Left lobe of liver (tissue), 2 donors: Measurements from ENCODE around the gene CRYBA2. TPM values are rescaled to one million over a fixed set of nuclear protein-coding genes. Genes with fewer than 3 reads are reported as not detected.

ENCODE experiments used
- ATAC-seq: fragments of 200-7000 bp; cut with Tn5 transposase; one replicate; pipeline ENCODE4 v1.9.1; 2020; ENCODE audit warnings: mild to moderate bottlenecking, moderate library complexity
- DNase-seq: peaks from one replicate; pipeline ENCODE4 v3.0.0-alpha.2; 2020; ENCODE audit warnings: low spot score
- total RNA-seq: library from RNA; stranded (reverse); gene quantifications from one replicate; pipeline ENCODE4 v1.2.1, GENCODE V29; 2021
- donor health status: DM: no; HTN: no; CAD: no; lungs with moderate emphysema.
- donor health status: DM: no; HTN: yes; CAD: no.

The CRYBA2 gene
- total RNA-seq, 1 donor from 2014 or later = not detected

- no peak for ATAC-seq
Observed at GRCh38 chr2:218999881-219000568, 6.8 kb upstream of the CRYBA2 start.

GRCh38 chr2:218999021-218999880, 6.0 kb upstream of the CRYBA2 start:
- DNase-seq (no peak), ATAC-seq (no peak)

More at GRCh38 chr2:218999881-219000568, 6.8 kb upstream of the CRYBA2 start:
- no peak for DNase-seq

GRCh38 chr2:218998414-218999002, 5.3 kb upstream of the CRYBA2 start:
- DNase-seq (no peak), ATAC-seq (no peak)

- DNase-seq (no peak), ATAC-seq (no peak)
Observed at GRCh38 chr2:218997731-218998130, 4.5 kb upstream of the CRYBA2 start.

- ATAC-seq (peak; percentile 18), DNase-seq (no peak)
Observed at GRCh38 chr2:218996937-218997336, 3.7 kb upstream of the CRYBA2 start.

- ATAC-seq (peak; percentile 92), DNase-seq (peak; percentile 91)
Observed at GRCh38 chr2:218995972-218996711, 2.9 kb upstream of the CRYBA2 start.

- no peak for DNase-seq
- ATAC-seq = no peak
Observed at GRCh38 chr2:218995561-218995960, 2.3 kb upstream of the CRYBA2 start.

- ATAC-seq (no peak), DNase-seq (no peak)
Observed at GRCh38 chr2:218992703-218993344, 398 bp downstream of the CRYBA2 start.

- no peak for DNase-seq
- ATAC-seq = no peak
Observed at GRCh38 chr2:218992196-218992595, 1.0 kb downstream of the CRYBA2 start.

GRCh38 chr2:218991674-218992168, 1.5 kb downstream of the CRYBA2 start:
- DNase-seq = no peak
- no peak for ATAC-seq

GRCh38 chr2:218990612-218991011, 2.6 kb downstream of the CRYBA2 start:
- DNase-seq = no peak
- no peak for ATAC-seq

GRCh38 chr2:218990052-218990451, 3.2 kb downstream of the CRYBA2 start:
- DNase-seq (no peak), ATAC-seq (no peak)

GRCh38 chr2:218988650-218989049, 4.6 kb downstream of the CRYBA2 start:
- no peak for ATAC-seq
- DNase-seq = no peak

GRCh38 chr2:218988164-218988563, 5.1 kb downstream of the CRYBA2 start:
- no peak for DNase-seq
- ATAC-seq = no peak

- DNase-seq (no peak), ATAC-seq (no peak)
Observed at GRCh38 chr2:218986148-218986761, 7.0 kb downstream of the CRYBA2 start.

- ATAC-seq (no peak), DNase-seq (no peak)
Observed at GRCh38 chr2:218985325-218986091, 7.7 kb downstream of the CRYBA2 start.

- no peak for ATAC-seq
- DNase-seq = no peak
Observed at GRCh38 chr2:218985021-218985324, 8.2 kb downstream of the CRYBA2 start, which contains the start of gene FEV. FEV (minus strand) TSS chr2:218985184; CDS start chr2:218985075, 109 bp downstream.

- DNase-seq = no peak
- peak; percentile 3 for ATAC-seq
Observed at GRCh38 chr2:218984239-218985020, 8.8 kb downstream of the CRYBA2 start.

GRCh38 chr2:218983934-218984238, 9.3 kb downstream of the CRYBA2 start:
- ATAC-seq (no peak), DNase-seq (no peak)
